HG02870 (cell line): ENCODE measurements around the gene ACTRT2.

Source experiments
- ATAC-seq: cut with Tn5 transposase; IDR thresholded peaks from one replicate; pipeline ENCODE4 v1.9.1; 2021; ENCODE audit warnings: mild to moderate bottlenecking, moderate library complexity; ENCODE audit not compliant: unreplicated experiment

Gene ACTRT2

GRCh38 chr1:3031401-3032221, 10.3 kb downstream of the ACTRT2 start:
- ATAC-seq: no peak

- ATAC-seq: no peak
Measured at GRCh38 chr1:3032371-3033039, 11.2 kb downstream of the ACTRT2 start.

- ATAC-seq: no peak
Measured at GRCh38 chr1:3033040-3033789, 11.9 kb downstream of the ACTRT2 start.

- no peak for ATAC-seq
Measured at GRCh38 chr1:3033790-3034090, 12.5 kb downstream of the ACTRT2 start.

GRCh38 chr1:3034162-3034561, 12.9 kb downstream of the ACTRT2 start:
- no peak for ATAC-seq

- no peak for ATAC-seq
Measured at GRCh38 chr1:3034728-3035562, 13.7 kb downstream of the ACTRT2 start.

- ATAC-seq: no peak
Measured at GRCh38 chr1:3035563-3036446, 14.5 kb downstream of the ACTRT2 start.

GRCh38 chr1:3036447-3037280, 15.4 kb downstream of the ACTRT2 start:
- ATAC-seq: no peak

- no peak for ATAC-seq
Measured at GRCh38 chr1:3037281-3038040, 16.2 kb downstream of the ACTRT2 start.

GRCh38 chr1:3038113-3038551, 16.9 kb downstream of the ACTRT2 start:
- ATAC-seq: no peak

- ATAC-seq: no peak
Measured at GRCh38 chr1:3038571-3039181, 17.4 kb downstream of the ACTRT2 start.

GRCh38 chr1:3040004-3040403, 18.7 kb downstream of the ACTRT2 start:
- no peak for ATAC-seq

GRCh38 chr1:3042481-3042880, 21.2 kb downstream of the ACTRT2 start:
- no peak for ATAC-seq

- no peak for ATAC-seq
Measured at GRCh38 chr1:3049164-3049563, 27.9 kb downstream of the ACTRT2 start.

GRCh38 chr1:3049905-3050304, 28.6 kb downstream of the ACTRT2 start:
- ATAC-seq: no peak

GRCh38 chr1:3050603-3051002, 29.3 kb downstream of the ACTRT2 start:
- no peak for ATAC-seq

GRCh38 chr1:3051270-3052268, 30.3 kb downstream of the ACTRT2 start:
- ATAC-seq: no peak
